Loucy (cell line): ENCODE results near the gene ADGRL4.

Experiments used
- EZH2phosphoT487 ChIP-seq: fragments of 200-600 bp; IDR thresholded peaks from 2 replicates; pipeline ENCODE4 v1.6.1; 2018; ENCODE audit warnings: antibody characterized with exemption, mild to moderate bottlenecking, moderate library complexity, borderline replicate concordance
- TF ChIP-seq, protein P1 (sequence below): fragments of 200-600 bp; sonication (generic); conservative IDR thresholded peaks from 2 replicates; pipeline ENCODE4 v1.5.1; 2014; ENCODE audit warnings: mild to moderate bottlenecking, antibody characterized with exemption, low read length

DNA sequence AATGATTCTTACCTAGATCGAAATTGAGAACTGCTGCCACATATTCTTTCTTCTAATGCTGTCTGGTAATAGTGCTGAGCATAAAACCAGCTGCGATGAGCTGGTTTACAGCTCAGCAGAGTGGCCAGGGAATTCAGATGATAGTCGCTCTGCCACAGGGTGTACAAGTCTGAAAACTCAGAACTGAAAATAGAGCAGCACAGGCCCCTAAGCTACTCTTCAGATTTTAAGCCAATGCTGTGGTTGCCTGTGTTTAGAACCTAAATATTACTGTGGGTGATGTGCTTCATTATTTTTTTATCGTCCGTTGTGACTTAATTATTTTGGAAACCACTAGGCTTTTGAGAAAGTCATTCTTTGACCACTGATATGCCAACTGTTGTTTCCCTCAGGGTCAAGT lies 152.0 kb downstream of the ADGRL4 start:
- TF ChIP-seq, protein P1, sequence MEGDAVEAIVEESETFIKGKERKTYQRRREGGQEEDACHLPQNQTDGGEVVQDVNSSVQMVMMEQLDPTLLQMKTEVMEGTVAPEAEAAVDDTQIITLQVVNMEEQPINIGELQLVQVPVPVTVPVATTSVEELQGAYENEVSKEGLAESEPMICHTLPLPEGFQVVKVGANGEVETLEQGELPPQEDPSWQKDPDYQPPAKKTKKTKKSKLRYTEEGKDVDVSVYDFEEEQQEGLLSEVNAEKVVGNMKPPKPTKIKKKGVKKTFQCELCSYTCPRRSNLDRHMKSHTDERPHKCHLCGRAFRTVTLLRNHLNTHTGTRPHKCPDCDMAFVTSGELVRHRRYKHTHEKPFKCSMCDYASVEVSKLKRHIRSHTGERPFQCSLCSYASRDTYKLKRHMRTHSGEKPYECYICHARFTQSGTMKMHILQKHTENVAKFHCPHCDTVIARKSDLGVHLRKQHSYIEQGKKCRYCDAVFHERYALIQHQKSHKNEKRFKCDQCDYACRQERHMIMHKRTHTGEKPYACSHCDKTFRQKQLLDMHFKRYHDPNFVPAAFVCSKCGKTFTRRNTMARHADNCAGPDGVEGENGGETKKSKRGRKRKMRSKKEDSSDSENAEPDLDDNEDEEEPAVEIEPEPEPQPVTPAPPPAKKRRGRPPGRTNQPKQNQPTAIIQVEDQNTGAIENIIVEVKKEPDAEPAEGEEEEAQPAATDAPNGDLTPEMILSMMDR, result no peak
- no peak for TF ChIP-seq EZH2phosphoT487
